H1 (cell line): ENCODE data around the gene KCNC1.

Experiments used
- CEBPB ChIP-seq: IDR thresholded peaks from 2 replicates; pipeline ENCODE4 v1.6.1; 2012; ENCODE audit warnings: low read depth, low read length
- CTBP2 ChIP-seq: IDR thresholded peaks from 2 replicates; pipeline ENCODE4 v1.7.0; 2011; ENCODE audit warnings: borderline replicate concordance, mild to moderate bottlenecking, moderate library complexity, mixed read lengths, low read length; ENCODE audit not compliant: insufficient read depth, insufficient read length
- POLR2A ChIP-seq, 2 experiments: IDR thresholded peaks; 1 replicate in 1 of 2; 2 replicates in 1 of 2; pipeline ENCODE4 v1.6.1; 2011; ENCODE audit warnings: low read depth in 2 of 2, low read length in 2 of 2, mild to moderate bottlenecking in 2 of 2; ENCODE audit errors: control extremely low read depth in 1 of 2
- SP2 ChIP-seq: IDR thresholded peaks from 2 replicates; pipeline ENCODE4 v1.6.1; 2012; ENCODE audit warnings: mild to moderate bottlenecking, low read length, inconsistent platforms

GRCh38 chr11:17802491-17802890 lies 67.9 kb downstream of the KCNC1 start:
- TF ChIP-seq SP2 (no peak), CTBP2 (no peak), POLR2A (IDR thresholded peaks at IDR 0.05; ENCODE audit: control extremely low read depth in 1 of 2, low read depth in 2 of 2, low read length in 2 of 2) (no peak), CEBPB (no peak)
